HG03565 (cell line): ENCODE data around the gene ZFYVE28.
"Not testable (repeated sequence)": the region's sequence is repeated elsewhere in the genome, so short reads cannot be mapped to it uniquely, and the experiment has no call there.

ENCODE experiments used
- ATAC-seq: cut with Tn5 transposase; IDR thresholded peaks from one replicate; pipeline ENCODE4 v1.9.1; 2021; ENCODE audit warnings: mild to moderate bottlenecking, moderate library complexity; ENCODE audit not compliant: unreplicated experiment

ZFYVE28 gene

DNA sequence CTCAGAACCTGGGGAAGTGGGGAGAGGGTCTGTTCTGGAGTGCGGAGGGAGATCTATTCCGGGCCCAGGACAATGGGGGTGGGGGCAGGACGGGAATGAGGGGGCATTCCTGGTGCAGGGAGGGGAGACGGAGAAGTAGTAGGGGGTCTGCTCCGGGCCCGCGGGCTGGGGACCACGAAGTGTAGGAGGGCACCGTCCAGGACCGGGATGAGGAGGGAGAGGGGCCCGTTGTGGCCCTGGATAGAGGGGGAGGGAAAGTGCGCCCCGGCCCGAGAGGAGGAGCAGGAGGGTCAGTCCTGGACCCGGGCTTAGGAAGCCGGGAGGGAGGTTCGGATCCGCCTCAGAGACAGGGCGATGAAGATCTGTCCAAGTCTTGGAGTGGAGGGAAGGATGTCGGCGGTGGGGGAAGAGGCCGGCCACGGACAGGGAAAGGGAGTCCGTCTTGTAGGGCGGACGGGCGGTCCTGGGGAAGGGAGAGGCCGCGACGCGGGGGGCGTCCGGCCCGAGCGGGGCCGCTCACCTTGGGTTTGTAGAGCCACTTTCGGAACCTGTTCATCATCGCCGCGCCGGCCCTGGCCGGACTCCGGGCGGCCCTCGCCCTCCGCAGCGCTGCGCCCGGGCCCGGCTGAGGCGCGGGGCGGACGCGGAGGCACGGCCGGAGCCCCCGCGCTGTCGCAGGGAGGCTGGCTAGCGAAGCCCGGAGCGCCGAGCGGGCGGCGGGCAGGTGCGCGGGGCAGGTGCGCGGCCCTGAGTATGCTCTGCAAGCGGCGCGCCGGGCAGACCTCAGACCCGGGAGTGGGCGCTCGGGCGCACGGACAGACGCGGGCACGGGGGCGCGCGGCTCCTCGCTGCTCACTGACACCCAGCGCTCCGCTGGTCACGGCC is at the start of gene ZFYVE28:
Gene ZFYVE28 (minus strand): TSS at position 881 of the 885 bp plus-strand sequence. CDS start 322 bp downstream, at position 559.
- no peak for ATAC-seq

DNA sequence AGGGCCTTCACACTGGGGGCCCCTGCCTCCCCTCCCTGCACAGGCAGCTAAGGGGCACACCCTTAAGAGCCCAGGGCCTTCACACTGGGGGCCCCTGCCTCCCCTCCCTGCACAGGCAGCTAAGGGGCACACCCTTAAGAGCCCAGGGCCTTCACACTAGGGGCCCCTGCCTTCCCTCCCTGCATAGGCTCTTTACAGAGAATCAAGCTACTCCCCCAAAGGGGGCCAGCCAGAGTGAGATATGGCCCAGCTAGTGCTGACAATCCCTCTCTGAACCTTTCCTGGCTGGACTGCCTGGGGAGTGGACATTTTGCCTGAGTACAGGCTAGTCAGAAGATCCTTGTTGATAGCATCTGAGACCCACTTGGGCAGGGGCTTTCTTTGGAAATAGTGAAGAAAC is 47.1 kb upstream of the ZFYVE28 start:
- not testable (repeated sequence) for ATAC-seq

DNA sequence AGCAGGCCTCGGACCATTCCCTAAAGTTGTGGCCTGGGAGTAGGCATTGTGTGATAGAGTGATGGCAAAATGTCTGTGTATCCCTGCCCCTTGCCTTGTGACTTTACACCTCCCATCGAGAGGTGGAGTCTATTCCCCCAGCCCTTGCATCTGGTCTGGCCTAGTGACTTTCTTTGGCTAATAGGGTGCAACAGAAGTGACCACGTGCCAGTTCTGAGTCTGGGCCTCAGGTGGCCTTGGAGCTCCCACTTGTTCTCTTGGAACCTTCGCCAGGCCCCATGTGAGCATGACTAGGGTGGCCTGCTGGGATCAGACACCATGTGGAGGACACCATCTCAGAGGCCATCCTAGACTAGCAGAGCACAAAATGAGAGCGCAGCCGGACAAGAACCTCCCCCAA is 46.6 kb upstream of the ZFYVE28 start:
- ATAC-seq, result no peak

DNA sequence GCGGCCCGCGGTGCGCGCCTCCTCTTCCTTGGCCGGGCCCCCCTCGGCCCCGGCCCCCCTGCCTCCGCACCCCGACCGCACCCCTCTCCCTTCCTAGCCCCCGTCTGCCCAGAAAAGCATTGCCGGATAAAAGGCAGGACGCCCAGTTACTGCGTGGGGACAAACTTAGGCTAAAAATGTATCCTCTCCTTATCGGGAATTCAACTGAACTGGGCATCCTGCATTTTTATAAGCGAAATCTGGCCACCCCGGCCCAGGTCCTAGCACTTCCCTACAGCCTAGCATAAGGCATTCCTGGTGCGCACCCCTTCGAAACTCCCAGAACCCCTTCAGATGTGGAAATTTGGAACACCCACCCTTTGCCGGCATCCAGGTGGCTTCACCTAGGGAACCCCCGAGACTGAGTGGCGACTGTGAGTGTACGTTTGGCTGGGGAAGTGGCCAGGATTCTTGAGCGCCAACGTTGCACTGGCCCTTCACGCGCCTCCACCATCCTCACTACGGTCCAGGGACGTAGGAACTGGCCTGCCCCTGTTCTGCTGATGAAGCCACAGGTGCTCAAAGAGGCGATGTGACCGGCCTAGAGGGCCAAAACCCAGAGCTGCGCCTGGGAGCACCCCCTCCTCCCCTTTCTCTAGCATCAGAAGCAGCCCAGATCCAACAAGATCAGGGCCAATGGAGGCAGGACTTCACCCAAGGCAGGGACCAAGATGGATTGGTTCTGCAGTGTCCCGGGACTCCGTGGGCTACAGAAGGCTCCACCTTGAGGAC is 44.7 kb upstream of the ZFYVE28 start:
- no peak for ATAC-seq

GRCh38 chr4:2462218-2462991 is 44.0 kb upstream of the ZFYVE28 start:
- ATAC-seq, result peak; percentile 68

DNA sequence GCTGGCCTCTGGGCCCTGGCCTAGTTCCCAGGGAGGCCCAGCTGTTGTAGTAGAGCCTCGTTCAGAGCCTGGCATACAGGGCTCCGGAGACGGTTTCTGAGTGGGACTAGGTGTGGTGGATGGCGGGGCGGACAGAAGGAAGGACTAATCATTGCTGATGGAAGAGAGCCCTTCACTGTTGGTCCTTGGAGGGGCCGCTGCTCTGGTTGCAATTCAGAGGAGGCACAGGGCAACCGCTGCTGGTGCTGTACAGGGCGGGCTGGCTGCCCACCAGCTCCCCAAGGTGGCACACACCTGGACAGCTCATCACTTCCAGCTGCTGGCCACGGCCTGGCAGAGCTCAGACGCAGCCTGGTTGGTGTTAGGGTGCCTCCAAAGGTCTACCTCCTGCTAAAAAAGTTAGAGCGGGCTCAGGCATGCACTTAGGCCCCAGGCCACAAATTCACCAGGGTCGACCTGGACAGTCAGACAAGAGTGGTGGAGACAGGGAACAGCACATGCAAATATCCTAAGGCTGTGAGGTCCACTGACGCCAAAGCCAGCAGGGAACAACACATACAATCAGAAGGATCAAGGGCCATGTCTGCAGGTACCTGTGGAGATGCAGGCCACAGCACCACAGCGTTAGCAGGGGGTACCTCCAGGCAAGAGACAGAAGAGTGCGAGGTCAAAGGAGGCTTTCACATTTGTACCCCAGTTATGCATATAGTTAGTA is 43.0 kb upstream of the ZFYVE28 start:
- ATAC-seq, result no peak

GRCh38 chr4:2459589-2460349 is 41.3 kb upstream of the ZFYVE28 start:
- no peak for ATAC-seq

DNA sequence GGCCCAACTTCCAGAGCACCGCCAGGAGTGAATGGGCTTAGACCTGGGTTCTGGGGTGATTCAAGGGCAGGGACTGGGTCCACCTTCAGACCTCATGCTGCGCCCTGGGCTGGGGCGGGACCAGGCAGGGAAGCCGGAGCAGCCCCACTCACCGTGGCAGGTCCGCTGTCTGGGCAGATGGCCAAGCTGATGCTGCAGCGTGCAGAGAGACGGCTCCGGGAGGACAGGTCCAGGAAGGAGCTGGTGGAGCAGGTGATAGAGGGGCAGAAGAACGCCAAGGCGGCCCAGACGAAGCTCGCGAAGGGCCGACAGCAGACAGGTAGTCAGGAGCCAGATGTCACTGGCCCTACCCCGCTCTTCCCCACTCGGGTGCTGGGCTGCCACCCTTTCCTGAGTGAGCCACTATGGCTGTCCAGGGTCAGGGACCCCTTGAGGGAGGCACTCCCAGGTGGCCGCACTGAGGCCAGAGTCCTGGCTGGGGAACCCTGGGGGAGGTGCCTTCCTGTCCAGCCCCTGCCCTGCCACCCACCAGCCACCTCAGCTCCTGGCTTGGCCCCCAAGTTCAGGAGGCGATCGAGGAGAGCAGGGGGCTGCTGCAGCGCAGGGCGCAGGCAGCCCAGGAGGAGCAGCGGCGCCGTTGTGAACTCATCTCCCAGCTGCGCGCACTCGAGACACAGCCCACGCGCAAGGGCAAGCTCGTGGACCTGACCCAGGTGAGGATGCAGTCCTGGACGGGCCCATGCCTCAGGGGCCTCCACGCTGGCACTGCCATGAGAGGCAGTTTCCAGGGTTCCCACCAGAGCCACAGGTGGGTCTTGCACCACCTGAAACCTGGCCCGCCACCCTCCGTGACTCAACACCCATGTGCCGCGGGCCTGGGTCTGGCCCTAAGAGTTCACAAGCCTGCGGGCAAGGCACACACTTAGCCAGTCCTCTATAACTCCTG is 40.4 kb upstream of the ZFYVE28 start:
- ATAC-seq, result no peak

DNA sequence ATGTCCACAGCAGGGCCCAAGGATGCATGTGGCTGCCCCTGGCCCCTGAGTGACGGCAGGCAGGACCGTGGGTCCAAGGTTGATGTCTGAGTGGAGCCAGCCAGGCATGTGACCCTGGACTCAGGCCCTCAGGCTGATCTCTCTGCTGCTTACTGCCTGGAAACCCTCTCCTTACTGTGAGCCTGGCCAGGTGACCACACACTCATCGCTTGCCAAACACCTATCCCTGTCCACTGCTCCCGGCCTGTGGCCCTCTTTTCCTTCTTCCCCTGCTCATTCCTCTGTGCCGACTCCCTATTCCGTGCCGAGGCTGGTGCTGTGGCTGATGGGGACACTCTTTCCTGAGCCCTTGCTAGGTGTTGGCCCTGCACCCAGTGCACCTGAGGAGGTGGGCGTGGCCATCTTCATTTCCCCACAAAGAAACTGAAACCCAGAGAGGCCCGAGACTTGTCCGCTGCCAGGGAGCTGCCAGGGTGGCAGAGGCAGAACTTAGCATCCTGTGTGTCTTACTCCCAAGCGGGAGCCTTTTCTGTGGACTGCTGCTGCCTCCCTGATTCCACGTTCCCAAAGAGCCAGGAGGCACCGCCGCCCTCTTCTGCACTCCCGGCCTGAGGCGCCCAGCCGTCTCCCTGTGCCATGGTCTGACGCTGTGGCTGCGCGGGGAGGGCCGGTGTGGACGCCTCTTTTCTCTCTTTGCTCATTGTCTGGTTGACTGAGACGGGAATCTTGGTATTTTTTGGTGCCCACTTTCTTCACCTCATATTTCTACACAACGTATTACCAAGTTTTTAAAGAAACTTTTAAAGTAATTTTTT is 39.2 kb upstream of the ZFYVE28 start:
- no peak for ATAC-seq

GRCh38 chr4:2451821-2452785 is 33.7 kb upstream of the ZFYVE28 start:
- no peak for ATAC-seq

GRCh38 chr4:2451036-2451520 is 32.6 kb upstream of the ZFYVE28 start:
- ATAC-seq, result no peak

- ATAC-seq, result no peak
These were observed 32.1 kb upstream of the ZFYVE28 start for GRCh38 chr4:2450394-2451035.

GRCh38 chr4:2449511-2450392 is 31.3 kb upstream of the ZFYVE28 start:
- ATAC-seq, result no peak

- no peak for ATAC-seq
These were observed 30.6 kb upstream of the ZFYVE28 start for GRCh38 chr4:2449051-2449450.

- ATAC-seq, result no peak
These were observed 30.1 kb upstream of the ZFYVE28 start for GRCh38 chr4:2448589-2448988.
